Hepatocyte (in vitro differentiated cells): ENCODE results near the gene TLL1. TPM values are rescaled to one million over a fixed set of nuclear protein-coding genes. Genes with fewer than 3 reads are reported as not detected.

Experiments
- DNase-seq: peaks from one replicate; pipeline ENCODE4 v3.0.0-alpha.2; 2016; ENCODE audit warnings: low spot score
- H2AFZ ChIP-seq: fragments of 200-600 bp; sonication (generic); 2 replicates; pipeline ENCODE4 v1.6.0; 2016; ENCODE audit warnings: antibody characterized with exemption, mild to moderate bottlenecking
- H3K27ac ChIP-seq: fragments of 200-600 bp; sonication (generic); 2 replicates; pipeline ENCODE4 v1.5.1; 2016; ENCODE audit warnings: mild to moderate bottlenecking
- H3K27me3 ChIP-seq: fragments of 200-600 bp; sonication (generic); 2 replicates; pipeline ENCODE4 v1.6.1; 2016
- H3K36me3 ChIP-seq: fragments of 200-600 bp; sonication (generic); replicated peaks from 2 replicates; pipeline ENCODE4 v1.5.1; 2016; ENCODE audit warnings: low read depth; ENCODE audit not compliant: insufficient read depth
- H3K4me1 ChIP-seq: fragments of 200-600 bp; sonication (generic); 2 replicates; pipeline ENCODE4 v1.5.1; 2016; ENCODE audit warnings: mild to moderate bottlenecking, moderate library complexity; ENCODE audit not compliant: insufficient read depth
- H3K4me2 ChIP-seq: fragments of 200-600 bp; sonication (generic); 2 replicates; pipeline ENCODE4 v1.6.0; 2016
- H3K4me3 ChIP-seq: fragments of 200-600 bp; sonication (generic); 2 replicates; pipeline ENCODE4 v1.5.1; 2016; ENCODE audit warnings: mild to moderate bottlenecking
- H3K79me2 ChIP-seq: fragments of 200-600 bp; sonication (generic); 2 replicates; pipeline ENCODE4 v1.6.0; 2017; ENCODE audit warnings: mild to moderate bottlenecking
- H3K9me2 ChIP-seq: fragments of 200-600 bp; sonication (generic); replicated peaks from 2 replicates; pipeline ENCODE4 v1.6.0; 2017; ENCODE audit warnings: mild to moderate bottlenecking; ENCODE audit not compliant: insufficient read depth
- H3K9me3 ChIP-seq: fragments of 200-600 bp; sonication (generic); 2 replicates; pipeline ENCODE4 v1.5.1; 2016; ENCODE audit warnings: low read depth, mild to moderate bottlenecking
- H4K20me1 ChIP-seq: fragments of 200-600 bp; sonication (generic); 2 replicates; pipeline ENCODE4 v1.6.0; 2016; ENCODE audit warnings: mild to moderate bottlenecking; ENCODE audit not compliant: insufficient read depth, poor library complexity, severe bottlenecking
- CTCF ChIP-seq: fragments of 200-600 bp; sonication (generic); IDR thresholded peaks from 2 replicates; pipeline ENCODE4 v1.5.1; 2016; ENCODE audit warnings: antibody characterized with exemption, mild to moderate bottlenecking; ENCODE audit not compliant: poor library complexity
- EZH2 ChIP-seq: fragments of 200-600 bp; sonication (generic); IDR thresholded peaks from 2 replicates; pipeline ENCODE4 v1.6.1; 2016; ENCODE audit warnings: antibody characterized with exemption, mild to moderate bottlenecking, borderline replicate concordance
- EZH2phosphoT487 ChIP-seq: fragments of 200-600 bp; sonication (generic); IDR thresholded peaks from one replicate; pipeline ENCODE4 v1.6.1; 2018; ENCODE audit warnings: antibody characterized with exemption, mild to moderate bottlenecking, low read depth, moderate library complexity; ENCODE audit not compliant: unreplicated experiment, severe bottlenecking
- WGBS: methylation state at CpG from one replicate; pipeline ENCODE4 v1.1.6; 2016; ENCODE audit warnings: low lambda C conversion rate; ENCODE audit errors: missing lambda C conversion rate; 5-methylcytosine and 5-hydroxymethylcytosine counted together
- polyA plus RNA-seq: library from polyadenylated mRNA; unstranded; fragments of >200 nt; fragmentation: Nextera tagmentation; extraction: Ambion mirVana; gene quantifications from 2 replicates; pipeline ENCODE4 v1.2.1, GENCODE V29; 2016
- total RNA-seq: library from RNA; depleted of rRNA; stranded (reverse); fragments of >200 nt; gene quantifications from 2 replicates; pipeline ENCODE4 v1.2.3, GENCODE V29; 2014

The TLL1 gene
- total and polyA plus RNA-seq, 2 experiments from 2014 or later: 0.30 to 0.97 TPM

GRCh38 chr4:165879641-165880040 lies 6.6 kb downstream of the TLL1 start:
- 79% methylated on average over 3 of the region's 3 CpGs for WGBS
- H3K4me3 ChIP-seq: no peak overlapping the region
- no peak overlapping the region for H3K27ac ChIP-seq
- DNase-seq: no peak
- no peaks in the 10 kb centered on the region for H4K20me1 ChIP-seq
- H3K79me2 ChIP-seq: no peaks in the 10 kb centered on the region
- TF ChIP-seq EZH2 (no peak), CTCF (no peak), EZH2phosphoT487 (no peak)
- no peak overlapping the region for H3K4me2 ChIP-seq
- H3K4me1 ChIP-seq: no peaks in the 10 kb centered on the region
- H3K9me3 ChIP-seq: no peaks in the 10 kb centered on the region
- H2AFZ ChIP-seq: no peak overlapping the region
- no peaks in the 10 kb centered on the region for H3K36me3 ChIP-seq
- H3K27me3 ChIP-seq: peaks cover 21% of the 10 kb centered on the region
- no peaks in the 10 kb centered on the region for H3K9me2 ChIP-seq

DNA sequence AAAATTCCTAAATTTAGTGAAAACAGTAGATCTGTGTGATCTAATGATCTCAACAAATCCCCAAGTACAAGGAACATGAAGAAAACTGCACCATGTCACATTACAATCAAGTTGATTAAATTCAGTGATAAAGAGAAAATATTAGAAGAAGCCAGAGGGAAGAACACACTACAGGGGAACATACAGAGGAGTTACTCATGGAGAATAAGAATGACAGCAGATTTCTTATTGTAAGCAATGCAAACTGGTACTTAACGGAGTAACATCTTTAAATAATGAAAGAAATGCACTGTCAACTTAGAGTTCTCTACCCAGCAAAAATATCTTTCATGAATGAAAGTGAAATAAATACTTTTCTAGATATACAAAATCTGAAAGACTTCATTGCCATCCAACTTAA lies 21.1 kb downstream of the TLL1 start:
- H3K9me2 ChIP-seq: no peaks in the 10 kb centered on the region
- no peak overlapping the region for H2AFZ ChIP-seq
- no peaks in the 10 kb centered on the region for H3K9me3 ChIP-seq
- TF ChIP-seq CTCF (no peak), EZH2 (no peak), EZH2phosphoT487 (no peak)
- no peaks in the 10 kb centered on the region for H4K20me1 ChIP-seq
- 97% methylated on average over 1 of the region's 1 CpG for WGBS
- H3K79me2 ChIP-seq: no peaks in the 10 kb centered on the region
- H3K36me3 ChIP-seq: no peaks in the 10 kb centered on the region
- no peak for DNase-seq
- H3K4me2 ChIP-seq: no peak overlapping the region
- no peak overlapping the region for H3K27ac ChIP-seq
- H3K4me3 ChIP-seq: no peak overlapping the region
- H3K4me1 ChIP-seq: no peaks in the 10 kb centered on the region
- H3K27me3 ChIP-seq: no peaks in the 10 kb centered on the region

DNA sequence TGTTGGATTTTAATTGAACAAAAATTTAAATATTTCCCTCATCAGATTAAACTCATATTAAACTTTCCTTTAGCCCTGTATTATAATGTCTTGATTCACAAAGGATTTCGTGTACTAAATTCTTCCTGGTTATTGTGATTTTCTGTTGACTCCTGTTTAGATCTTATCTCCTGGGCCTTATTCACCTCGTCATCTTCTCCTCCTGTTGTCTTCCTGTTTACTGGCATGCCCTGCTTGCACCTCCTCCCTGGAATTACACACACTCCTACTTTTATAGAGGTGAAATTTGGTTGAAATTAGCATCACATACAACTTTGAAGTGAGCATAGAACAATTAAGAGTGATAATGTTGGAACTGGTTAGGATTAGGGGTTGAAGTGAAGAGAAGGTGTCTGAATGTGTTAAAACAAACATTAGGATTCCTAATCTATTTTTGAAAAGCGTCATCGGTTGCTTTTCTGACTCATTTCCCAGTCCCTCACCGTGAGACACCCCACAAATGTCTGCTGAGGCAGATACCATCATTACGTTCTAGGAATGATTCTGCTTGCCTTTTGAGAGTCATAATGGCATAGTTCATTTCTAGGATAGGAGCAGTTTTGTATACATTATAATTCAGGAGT lies 32.5 kb downstream of the TLL1 start:
- 62% methylated on average over 6 of the region's 6 CpGs for WGBS
- Histone ChIP-seq H3K27me3 (no peaks in the 10 kb centered on the region), H3K4me1 (no peaks in the 10 kb centered on the region), H3K4me3 (no peak overlapping the region), H3K27ac (no peak overlapping the region), H3K79me2 (no peaks in the 10 kb centered on the region), H3K9me3 (no peaks in the 10 kb centered on the region), H2AFZ (no peak overlapping the region), H3K36me3 (no peaks in the 10 kb centered on the region), H3K9me2 (no peaks in the 10 kb centered on the region), H4K20me1 (no peaks in the 10 kb centered on the region), H3K4me2 (no peak overlapping the region)
- TF ChIP-seq EZH2phosphoT487: no peak
- no peak for TF ChIP-seq CTCF
- TF ChIP-seq EZH2: no peak
- DNase-seq: no peak
